ENCODE measurements around the gene KCNJ18.
"Not testable (repeated sequence)": the region's sequence is repeated elsewhere in the genome, so short reads cannot be mapped to it uniquely, and the experiment has no call there.

Gene KCNJ18

DNA sequence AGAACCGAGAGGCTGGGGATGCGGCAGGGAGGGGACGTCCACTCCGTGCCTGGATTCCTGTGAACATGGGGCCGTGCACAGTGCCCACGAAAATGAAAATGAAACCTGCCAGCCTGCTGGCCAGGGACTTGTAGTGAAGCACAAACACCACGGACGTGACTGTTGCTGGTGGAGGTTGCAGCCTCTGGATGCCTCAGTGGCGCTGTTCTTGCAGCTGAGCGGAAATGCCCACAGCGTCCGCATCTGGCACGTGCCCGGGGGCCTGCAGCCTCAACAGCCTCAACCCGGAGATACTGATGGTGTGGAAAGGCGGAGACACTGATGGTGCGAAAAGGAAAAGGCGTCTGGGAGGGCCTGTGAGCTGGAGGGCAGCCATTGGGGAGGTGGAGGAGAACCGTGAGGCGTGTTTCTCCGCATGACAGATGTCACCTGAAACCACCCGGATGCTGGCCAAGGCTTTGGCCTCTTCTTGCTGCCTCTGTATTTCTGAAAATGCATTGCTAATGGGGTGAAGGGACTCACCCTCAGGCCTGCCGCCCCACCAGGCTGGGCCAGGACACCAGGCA is 44.8 kb downstream of the KCNJ18 start:
- not testable (repeated sequence) for DNase-seq

DNA sequence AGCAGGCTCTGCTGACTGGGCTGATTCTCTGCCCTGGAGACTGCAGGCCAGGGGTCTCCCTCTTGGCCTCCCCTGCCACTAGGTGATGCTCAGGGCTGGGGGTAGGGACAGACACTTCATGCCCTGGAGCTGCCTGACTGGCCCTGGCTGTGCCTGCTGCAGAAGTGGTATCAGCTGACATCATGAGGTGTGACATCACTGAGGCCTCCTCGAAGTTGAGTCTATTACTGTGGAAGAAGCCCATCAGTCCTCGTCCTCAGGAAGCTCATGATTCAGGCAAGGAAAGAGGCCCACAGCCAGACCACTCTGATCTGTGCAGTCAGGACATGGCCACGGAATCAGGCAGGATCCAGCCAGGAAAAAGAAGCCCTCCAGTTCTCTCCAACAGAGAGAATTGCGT is 45.9 kb downstream of the KCNJ18 start:
- DNase-seq: not testable (repeated sequence)

DNA sequence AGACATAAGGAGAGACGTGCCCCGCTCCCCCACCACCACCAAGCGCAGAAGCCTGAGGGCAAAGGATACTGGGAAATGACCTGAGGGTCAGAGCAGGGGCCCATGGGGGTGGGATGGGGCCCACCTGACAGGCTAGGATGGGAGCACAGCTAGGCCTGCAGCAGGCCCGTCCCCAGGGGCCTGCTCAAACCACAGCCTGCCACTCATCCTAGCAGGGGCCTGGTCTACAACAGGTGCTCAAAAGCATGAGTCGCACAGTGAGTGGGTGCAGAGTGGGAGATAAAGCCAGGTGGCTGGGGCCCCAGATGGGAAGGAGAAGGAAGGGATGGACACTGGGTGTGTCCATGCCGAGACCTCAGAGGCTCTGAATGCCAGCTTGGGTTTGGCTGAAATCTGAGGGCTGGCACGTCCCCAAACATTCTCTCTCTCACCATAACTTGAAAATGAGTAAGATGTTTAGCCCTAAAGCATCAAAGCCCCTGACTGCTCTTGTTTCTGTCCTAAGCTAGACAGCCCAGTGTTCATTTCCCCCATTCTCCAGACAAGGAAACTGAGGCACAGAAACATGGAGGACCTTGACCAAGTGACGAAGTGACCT is 46.7 kb downstream of the KCNJ18 start:
- not testable (repeated sequence) for DNase-seq

DNA sequence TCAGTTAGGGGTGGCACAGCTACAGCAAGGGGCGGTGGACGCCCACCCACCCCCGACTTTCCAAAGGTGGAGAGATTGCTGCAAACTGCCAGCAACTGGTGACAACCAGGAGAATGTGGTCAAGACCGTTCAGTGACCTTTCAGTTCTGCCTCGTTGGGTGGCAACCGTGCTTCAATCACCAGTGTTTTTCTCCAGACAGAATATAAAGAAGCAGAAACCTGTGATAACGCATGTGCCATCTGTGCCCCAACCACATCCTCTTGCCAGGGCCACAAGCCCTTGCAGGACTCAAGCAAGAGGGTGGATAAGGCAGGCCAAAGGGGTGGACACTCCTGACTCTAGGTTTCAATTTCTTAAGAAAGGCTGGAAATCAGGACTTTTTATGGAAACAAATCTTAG is 47.2 kb downstream of the KCNJ18 start:
- not testable (repeated sequence) for DNase-seq

DNA sequence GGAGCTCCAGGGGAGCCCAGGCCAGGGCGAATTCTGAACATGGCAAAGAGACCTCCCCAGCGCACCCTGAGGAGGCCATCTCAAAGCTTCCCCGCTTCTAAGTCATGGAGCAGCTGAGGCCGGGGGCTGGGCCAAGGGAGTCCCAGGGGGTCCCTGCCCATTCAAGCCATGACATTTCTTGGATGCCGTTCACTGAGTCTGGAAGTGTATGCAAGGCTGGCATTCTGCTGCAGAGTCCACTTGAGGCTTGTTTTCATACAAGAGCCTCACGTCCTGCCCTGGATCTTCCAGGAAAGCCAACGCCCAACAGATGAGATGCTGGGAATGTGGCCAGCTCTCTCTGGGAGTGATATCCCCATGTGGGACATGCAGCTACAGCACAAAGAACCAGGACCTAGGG is 48.5 kb downstream of the KCNJ18 start:
- not testable (repeated sequence) for DNase-seq

DNA sequence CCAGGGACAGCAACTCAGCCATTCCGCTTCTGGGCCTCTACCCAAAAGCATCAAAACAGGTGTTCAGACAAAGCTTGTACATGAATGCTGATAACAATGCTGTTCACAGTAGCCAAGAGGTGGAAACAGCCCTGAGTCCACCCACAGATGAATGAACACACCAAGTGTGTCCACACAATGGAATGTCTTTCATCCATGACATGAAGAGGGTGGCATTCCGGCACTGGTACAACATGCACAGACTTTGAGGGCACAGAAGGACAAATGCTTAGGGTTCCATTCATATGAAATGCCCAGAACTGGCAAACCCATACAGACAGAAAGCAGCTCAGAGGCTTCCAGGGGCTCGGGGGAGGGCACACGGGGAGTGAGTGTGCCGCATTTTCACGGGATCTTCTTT is 49.2 kb downstream of the KCNJ18 start:
- DNase-seq: not testable (repeated sequence)

DNA sequence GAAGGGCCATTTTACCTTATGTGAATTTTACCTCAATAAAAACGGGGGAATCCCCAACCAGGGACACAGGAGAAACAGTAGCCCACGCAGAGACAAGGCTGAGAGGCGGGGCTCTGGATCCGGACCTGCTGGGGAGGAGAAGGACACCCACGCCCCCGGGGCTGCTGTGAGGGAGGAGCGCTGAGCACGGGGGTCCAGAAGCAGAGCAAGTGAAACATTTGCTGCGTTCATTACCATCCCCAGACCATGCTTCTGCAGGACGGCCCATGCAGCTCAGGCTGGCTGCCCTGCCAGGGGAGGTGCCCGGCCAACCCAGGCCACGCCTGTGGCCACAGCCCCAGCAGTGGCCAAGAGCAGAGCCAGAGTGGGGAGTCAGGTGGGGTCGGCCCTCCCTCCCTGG is 50.0 kb downstream of the KCNJ18 start:
- DNase-seq: no peak

DNA sequence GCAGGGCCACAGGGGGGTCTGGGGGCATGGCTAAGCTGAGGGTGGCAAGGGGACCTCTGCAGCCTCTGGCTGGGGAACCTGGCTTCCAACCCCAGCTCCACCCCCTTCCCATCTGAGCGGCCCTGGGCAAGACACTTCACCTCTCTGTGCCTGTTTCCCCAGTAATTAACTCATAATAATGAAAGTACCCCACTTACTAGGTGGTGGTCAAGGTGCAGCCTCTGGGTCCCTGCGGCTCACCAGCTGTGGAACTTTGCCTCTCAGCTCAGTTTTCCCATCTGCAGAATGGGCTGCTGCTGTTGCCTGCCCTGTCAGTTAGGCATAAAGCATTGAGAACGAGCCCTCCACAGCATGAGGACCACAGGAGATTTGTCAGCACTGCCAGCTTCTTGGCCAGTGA is 51.8 kb downstream of the KCNJ18 start:
- DNase-seq: not testable (repeated sequence)

DNA sequence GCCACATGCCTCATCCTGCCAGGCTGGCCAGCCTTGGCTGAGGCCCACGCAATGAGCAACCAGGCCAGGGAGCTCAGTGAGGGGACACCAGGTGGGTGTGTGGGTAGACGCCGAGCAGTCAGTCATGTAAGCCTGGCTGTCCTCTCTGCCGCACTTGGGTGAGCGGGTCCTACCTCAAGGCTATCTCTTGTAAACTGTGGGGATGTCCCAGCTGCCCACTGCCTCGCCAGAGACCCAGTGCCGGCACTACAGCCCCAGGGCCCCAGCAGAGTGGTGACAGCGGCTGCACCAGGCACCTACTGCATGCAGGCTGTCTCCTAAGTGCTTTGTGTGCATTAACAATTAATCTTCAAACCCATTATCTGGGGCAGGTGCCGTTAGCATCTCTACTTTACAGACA is 52.3 kb downstream of the KCNJ18 start:
- not testable (repeated sequence) for DNase-seq

DNA sequence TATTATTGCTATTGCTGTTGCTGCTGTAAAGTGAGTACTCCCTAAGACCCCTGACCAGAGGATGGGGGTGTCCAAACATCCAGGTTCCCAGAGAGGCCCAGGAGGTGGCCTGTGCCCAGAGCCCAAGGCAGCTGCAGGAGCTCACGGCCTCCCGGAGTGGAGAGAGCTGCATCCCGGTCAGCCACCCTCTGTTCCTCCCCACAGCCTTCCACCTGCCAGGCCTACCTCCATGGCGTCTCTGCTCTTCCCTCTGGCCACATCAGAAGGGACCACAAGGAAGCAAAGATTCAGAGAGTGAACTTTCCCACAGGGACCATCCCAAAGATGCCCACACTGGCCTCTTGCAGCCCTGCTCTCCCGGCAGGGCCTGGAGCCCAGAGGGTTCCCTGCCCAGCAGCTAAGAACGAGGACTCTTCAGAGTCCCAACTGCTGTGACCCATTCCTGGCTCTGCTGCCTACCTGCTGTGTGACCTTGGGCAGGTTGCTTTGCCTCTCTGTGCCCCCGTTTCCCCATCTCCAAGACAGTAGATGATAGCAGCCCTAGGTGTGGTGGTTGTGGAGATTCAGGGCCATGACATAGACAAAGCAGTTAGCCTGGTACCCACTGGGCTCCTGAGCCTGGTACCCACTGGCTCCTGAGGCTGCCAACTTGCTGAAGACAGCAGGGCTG is 53.2 kb downstream of the KCNJ18 start:
- not testable (repeated sequence) for DNase-seq

DNA sequence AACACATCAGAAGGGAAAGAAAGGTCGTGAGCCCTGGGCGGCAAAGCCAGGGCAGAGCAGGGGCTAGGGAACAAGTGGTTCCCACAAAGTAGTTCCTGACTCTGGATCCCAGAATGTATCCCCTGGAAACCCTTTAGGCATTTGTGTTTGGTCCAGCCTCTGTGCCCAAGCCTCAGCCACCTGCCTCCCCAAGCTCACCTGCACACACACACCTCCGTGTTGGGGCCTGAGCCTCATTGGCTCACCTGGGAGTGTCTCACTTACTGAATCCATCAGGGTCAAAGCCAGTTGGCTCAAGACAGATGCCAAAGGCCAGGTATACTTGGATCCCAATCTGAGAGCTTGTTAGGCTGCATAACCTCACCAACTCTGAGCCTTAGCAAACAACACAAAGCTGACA is 54.1 kb downstream of the KCNJ18 start:
- DNase-seq: not testable (repeated sequence)

DNA sequence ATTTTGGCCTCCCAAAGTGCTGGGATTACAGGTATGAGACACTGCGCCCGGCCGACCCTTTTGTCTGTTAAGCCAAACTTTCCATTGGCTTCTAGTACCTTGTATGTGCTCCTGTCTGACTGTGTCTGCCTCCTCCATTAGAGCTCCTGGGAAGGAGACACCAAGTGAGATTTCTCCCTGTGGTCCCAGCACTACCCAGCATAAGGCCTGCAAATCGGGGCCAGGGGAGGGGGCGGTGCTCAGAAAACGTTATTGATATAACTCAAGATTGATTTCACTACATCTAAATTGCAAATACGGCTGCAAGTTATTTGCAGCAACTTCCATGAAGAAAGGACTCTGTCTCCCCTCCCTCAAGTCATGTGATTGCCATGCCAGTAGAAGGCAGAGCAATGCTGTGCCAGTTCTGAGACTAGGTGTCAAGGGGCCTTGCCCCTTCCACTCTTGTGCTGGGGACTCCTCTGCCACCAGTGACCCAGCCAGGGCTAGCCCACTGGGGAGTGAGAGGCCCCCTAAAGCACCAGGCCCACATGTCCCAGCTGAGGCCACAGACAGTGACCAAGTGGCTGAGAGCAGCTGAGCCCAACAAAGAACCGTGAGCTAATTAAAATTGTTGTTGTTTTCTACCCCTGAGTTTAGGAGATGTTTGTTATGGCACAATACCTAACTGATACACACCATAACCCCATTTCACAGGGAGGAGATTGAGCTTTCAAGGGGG is 55.0 kb downstream of the KCNJ18 start:
- not testable (repeated sequence) for DNase-seq

DNA sequence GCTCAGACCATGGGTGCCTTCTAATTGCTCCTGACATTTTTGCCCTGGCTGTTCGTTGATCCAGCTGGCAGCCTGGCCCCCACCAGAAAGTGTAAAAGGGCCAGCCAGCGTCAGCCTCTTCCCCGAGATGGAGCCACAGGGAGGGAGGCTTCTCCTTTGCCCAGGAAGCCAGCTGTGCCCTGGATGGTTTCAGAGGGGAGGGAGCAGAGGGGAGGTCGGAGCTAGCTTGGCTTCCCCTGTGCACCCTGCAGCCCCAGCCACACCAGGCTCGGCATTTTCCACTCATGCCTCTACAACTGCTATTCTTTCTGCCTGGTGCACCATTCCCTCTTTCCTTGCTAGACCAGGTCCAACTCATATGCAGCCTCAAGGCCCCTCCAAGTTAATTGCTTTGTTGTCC is 56.4 kb downstream of the KCNJ18 start:
- DNase-seq: not testable (repeated sequence)

DNA sequence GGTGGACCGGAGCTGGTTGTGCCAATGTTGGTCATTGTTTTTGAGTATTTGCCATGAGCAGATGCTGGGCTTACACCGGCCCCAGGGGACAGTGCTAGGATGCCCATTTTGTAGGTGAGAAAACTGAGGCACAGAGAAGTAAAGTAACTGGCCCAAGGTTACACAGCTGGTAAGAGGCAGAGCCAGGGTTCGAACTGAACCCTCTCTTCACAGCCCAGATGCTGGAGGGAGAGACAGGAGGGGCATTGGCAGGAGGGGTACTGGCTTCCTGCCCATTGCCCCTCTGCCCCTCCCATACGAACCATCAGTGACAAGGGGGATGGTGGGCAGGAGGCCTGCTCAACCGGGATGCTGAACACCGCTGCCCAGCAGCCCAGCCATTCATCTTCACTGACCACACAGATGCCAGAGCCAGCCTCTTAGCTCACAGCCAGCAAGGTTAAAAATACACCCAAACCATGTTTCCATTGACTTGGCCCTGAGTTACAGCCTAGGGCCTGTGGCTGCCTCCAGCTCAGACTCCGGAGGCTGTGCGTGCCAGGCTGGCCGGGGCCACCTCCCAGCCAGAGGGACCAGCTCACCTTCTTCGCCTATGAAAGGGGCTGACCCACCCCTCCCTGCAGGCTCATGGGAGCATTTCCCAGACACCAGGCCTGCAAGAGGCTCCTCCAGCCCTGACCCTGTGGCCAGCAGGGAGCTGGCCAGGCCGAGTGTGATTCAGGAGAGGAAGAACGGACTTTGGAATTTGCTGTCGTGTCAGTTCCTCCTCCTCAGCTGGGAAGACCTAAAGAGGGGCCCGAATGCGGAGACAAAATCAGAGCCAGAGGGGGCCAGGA is 57.6 kb downstream of the KCNJ18 start:
- DNase-seq: not testable (repeated sequence)

DNA sequence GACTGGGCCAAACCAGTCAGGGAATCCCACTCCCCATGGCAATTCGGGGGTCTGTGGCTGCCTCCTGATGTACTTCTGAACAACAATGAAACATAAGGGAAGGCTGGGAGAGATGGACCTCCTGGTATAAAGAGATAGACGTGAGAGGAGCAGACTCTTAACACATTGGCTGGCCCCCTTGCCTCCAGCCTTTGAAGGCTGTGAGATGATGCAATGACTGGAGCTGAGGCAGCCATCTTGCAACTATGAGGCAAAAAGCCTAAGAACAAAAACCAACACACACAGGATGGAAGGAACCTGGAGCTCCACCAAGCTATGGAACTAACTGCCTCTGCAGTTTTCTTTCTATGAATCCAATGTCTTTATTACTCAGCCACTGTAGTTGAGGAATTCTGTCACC is 58.8 kb downstream of the KCNJ18 start:
- not testable (repeated sequence) for DNase-seq

Data from CD4-positive, alpha-beta T cell treated with Interleukin-4 for 4 hours (primary cell).